Suppressor macrophage (primary cell): ENCODE data around the gene GRIN2A.

Experiments
- DNase-seq, 4 experiments: peaks; one replicate each; pipeline ENCODE4 v3.0.0-alpha.2; 2020 to 2022

GRIN2A gene

DNA sequence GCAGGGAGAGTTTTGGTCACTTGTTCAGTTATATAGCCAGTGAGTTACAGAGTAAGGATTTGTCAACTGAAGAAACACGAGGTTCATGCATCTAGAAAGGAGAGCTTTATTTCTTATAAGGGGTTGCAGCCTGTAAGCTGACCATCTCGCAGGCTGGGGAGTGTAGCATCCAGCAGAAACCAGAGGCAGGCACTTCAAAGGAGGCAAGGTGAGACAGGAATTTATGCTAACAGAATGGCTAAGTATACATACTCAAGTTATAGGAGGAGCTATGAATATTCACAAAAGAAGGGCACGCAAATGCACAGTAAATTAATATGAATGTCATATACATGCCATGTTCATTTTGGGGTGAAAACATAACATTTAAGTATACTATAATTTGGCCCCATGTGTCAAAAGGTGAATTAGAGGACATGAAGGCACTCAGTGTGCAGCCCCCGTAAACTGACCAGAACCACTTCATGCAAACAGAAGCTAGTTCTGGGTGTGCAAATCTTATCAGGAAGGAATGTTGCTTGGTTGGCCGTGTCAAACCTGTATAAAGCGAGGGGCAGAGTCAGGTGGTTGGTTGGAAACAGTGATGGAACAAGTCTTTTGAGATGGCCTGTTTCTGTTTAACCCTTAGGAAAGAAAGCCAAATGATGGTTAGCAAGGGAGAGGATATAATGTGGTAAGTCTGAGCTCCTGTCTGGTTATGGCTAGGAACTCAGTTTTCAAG is 97.0 kb downstream of the GRIN2A start:
- DNase-seq, result no peak

- no peak for DNase-seq
Measured at GRCh38 chr16:10083301-10083700, 98.9 kb downstream of the GRIN2A start.

DNA sequence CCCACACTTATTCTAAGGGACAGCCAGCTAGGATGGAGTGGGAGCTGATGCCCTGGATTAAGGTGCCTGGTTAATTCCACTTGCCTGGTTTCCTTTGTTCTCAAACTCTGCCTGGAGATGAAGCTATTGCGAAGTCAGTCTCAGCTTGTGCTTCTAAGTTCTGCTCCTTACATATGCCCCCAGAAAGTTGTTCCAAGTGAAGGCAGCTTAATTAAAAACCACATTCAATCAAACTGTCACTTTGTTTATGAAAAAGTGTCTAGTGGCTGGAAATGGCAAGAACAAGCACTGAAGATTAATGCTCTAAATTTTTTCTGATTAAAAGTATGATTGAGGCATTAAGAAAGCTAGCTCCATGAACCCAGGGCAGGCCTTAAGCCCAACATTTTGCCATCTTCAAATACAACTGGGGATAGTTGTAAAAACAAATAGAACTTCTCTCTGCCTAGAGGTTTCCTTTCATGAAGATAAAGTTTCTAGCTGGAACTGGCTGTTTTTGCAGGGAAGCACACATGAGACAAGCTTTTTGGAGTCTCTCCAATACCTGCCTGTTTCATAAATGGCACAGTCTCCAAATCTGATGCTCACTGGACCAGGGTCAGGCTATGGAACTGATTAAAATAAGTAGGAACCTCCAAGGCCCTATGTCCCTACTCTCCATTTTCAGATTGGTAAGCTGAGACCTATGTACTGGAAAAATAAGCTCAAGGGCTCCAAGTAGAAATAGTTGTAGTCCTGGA is 100.9 kb downstream of the GRIN2A start:
- DNase-seq, result no peak

DNA sequence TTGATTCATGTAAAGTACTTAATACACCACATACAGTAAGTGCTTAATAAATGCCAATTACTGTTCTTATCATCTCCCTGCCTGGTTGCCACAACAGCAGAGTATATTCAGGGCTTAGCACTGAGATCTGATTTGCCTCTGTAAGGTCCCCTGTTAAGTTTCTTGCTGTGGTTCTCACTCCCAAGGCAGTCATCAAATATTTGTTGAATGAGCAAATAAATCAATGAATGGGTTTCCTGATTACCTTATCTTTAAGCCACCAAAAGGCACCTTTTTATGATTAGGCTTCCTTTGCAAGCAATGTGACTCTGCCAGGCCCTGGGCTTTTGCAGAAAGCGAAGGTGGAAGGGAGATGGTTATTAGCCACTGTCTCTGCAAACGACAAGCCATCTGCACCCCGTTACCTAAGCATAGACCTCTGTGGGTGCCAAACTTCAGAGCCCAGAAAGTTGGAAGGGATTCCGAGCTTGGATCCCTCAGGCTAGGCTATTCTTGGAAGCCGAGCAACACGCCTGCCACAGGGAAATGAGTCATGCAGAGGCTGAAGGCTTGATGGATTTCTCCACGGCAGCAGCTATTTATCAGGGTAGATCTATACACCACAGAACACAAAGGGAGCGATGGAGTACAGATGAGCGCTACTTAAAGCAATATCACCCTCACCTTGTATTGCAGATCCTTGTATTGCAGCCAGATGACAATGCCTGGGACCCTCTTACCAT is 102.0 kb downstream of the GRIN2A start:
- no peak for DNase-seq

GRCh38 chr16:10078541-10078949 is 103.7 kb downstream of the GRIN2A start:
- no peak for DNase-seq

GRCh38 chr16:10077861-10078260 is 104.4 kb downstream of the GRIN2A start:
- DNase-seq, result no peak

- no peak for DNase-seq
Measured at GRCh38 chr16:10076037-10076436, 106.2 kb downstream of the GRIN2A start.

DNA sequence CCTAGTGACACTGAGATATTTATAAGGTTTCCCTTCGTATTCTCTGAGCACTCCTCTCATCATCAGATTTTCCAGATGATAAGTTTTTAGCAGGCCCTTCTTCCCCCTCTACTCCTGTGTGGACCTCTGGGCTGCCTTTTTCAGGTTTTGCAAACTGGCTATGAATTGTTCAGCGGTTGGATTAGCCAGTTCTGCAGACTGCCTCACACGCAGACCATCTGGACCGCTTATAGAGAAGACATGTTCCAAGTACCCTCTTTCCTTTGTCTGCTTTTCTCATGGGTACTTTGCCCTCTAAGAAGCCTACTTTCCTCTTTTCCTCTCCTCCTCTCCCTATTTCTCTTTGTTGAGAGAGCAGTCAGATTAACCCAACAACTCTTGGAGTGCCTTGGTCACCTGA is 111.6 kb downstream of the GRIN2A start:
- DNase-seq, result no peak

- no peak for DNase-seq
Measured at GRCh38 chr16:10069374-10069773, 112.9 kb downstream of the GRIN2A start.

- DNase-seq, result no peak
Measured at GRCh38 chr16:10067835-10068234, 114.4 kb downstream of the GRIN2A start.

- no peak for DNase-seq
Measured at GRCh38 chr16:10067406-10067805, 114.8 kb downstream of the GRIN2A start.

DNA sequence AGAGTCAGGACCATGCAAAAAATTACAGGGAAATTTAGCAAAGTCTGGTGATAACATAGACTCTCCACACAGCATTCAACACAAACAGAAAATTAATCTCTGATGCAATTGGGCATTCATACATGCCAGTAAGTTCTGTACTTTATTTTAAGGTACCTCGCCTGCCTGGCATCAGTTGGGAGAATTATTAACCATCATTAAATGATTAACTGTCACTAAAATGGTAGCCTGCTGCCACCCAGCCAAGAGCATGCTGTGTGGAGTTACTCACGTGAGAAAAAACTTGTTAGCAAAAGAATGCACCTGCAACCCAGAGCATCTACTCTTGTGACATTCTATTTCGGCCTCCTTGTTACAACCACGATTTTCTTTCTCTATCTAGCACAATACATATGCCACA is 117.2 kb downstream of the GRIN2A start:
- no peak for DNase-seq

DNA sequence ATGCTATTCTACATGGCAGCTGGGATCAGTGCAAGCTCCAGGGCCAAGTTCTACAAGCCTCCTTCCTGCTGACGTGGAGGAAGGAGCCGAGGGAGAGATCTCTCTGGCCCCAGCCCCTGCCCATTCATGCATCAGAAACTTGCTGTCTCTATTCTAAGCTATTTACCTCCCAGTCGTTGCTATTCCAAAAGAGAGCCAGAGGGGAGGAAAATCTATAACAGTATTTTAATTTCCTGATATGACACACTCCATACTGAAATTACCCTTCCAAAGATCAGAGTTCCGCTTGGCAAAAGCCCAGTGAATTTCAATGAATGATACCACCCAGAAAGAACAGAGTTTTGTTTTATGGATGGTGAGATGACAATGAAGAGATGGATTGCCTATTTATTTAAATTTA is 133.4 kb downstream of the GRIN2A start:
- DNase-seq, result no peak

DNA sequence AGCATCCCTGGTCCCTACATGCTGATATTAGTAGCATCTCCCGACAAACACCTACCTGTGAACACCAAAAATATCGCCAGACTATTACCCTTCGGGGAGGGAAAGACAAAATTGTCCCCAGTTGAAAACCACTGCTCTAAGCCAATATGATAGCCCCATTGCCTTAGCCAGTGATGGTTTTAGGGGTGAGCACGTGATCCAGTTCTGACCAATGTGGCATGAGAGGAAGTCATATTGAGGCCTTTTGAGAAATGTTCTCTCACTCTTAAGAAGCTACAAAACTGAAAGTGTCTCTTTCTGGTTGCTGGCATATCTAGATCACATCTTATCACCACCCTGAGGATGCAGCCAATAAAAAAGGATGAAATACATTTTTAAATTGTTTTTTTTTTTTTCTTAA is 136.3 kb downstream of the GRIN2A start:
- no peak for DNase-seq

DNA sequence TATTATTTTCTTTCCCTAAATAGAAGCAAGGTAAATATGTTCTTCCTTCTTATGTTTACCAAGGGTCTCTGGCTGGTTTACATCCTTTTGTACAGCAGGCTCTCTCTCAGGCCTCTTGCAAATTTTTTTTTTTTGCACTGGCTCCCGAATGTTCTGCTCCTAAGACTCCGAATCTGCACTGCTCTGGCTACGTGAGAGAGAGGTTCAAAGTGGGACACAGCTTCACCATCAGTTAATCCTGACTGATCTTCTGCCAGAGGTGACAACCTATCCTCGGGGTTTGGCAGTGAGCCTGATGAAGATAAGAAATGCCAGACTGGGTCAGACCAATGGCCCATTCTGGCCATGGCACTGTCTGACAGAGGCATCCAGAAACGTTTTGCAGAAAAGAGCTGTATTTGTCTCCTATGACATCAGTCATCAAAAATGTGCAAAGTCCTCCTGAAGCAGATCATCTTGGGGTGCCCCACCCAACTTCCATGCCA is 136.9 kb downstream of the GRIN2A start:
- DNase-seq, result no peak

DNA sequence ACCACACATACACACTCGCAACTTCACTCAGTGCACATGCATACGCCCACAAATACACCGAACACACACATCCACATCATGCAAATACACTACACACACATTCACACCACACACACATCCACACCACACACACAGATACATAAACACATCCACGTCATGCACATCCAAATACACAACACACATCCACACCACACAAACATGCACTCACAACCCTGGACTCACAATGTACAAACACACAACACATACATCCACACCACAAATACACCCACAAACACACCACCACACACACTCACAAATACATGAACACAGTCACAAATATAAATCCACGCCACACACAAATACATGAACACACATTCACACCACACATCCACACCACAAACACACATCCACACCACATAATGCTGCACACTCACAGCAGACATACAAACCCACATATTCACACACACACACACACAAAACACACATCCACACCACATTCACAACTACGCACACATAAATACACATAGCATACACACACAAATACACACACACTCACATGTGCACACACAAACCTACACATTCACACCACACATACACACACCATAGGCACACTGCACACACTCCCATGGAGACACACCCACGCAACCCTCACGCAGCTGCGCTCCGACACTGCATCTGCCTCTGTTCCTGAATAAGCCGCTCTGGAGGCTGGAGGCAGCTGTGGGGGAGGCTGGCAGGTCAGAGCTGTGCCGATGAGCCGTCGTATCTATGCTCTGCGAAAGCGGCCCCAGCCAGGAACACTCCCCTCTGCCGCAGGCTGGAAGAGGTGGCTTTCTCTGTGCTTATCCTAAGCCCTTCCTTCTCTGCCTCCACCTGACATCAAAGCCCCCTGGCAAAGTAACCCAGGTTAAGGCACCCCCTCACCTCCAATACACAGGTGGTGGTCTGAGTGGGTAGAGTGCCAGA is 141.8 kb downstream of the GRIN2A start:
- no peak for DNase-seq

- no peak for DNase-seq
Measured at GRCh38 chr16:10039220-10040096, 142.8 kb downstream of the GRIN2A start.

DNA sequence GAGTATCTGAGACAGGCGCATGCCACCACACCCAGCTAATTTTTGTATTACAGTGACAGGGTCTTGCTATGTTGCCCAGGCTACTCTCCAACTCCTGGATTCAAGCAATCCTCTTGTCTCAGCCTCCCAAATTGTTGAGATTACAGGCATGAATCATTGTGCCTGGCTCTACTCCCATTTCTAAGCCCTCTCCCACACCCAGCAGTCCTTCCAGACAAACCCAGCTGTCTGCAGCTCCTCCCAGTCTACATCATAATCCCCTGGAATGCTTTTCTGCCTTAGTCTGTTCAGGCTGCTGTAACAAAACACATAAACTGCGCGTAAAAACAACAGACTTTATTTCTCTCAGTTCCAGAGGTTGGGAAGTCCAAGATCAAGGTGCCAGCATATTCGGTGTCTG is 144.5 kb downstream of the GRIN2A start:
- DNase-seq, result no peak

- DNase-seq, result no peak
Measured at GRCh38 chr16:10036956-10037355, 145.3 kb downstream of the GRIN2A start.

DNA sequence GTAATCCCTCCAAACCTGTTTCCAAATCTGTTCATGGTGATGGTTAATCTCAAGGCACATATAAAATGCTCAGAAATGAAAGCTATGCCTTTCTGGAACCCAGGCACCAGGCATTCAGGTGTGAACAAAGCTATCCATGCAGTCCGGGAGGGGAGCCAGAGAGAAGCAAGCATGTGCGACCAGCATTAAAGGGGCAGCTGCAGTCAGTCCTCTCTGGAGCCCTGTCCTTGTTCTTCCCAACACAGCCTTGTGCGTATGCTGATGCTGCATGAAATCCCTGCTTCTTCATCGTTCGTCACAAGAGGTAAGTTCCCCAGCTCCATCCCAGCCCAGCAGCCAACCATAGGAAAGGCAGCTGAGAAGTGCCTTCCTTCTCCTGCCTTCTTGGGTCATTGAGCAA is 148.7 kb downstream of the GRIN2A start:
- no peak for DNase-seq

- DNase-seq, result no peak
Measured at GRCh38 chr16:10031955-10032354, 150.3 kb downstream of the GRIN2A start.
